ENCODE data around the gene ABTB2. TPM values are rescaled to one million over a fixed set of nuclear protein-coding genes. Genes with fewer than 3 reads are reported as not detected.
A peak's percentile ranks its signal among the peaks of the same experiment; 100 is the strongest.

The ABTB2 gene
- total RNA-seq, 1 donor: 5.1 TPM

GRCh38 chr11:34180040-34180813, 177.6 kb downstream of the ABTB2 start:
- no peak overlapping the region for H3K27ac ChIP-seq (ENCODE audit: low read depth, low read length)

GRCh38 chr11:34179026-34179675, 178.7 kb downstream of the ABTB2 start:
- Histone ChIP-seq H3K79me2 (ENCODE audit: insufficient read depth, low read length) (no peaks in the 10 kb centered on the region), H3K4me3 (ENCODE audit: insufficient read depth, low read length) (no peak overlapping the region), H3K36me3 (ENCODE audit: insufficient read depth, low read length) (no peaks in the 10 kb centered on the region), H4K20me1 (ENCODE audit: insufficient read depth, low read length) (peaks cover 5% of the 10 kb centered on the region), H2AFZ (ENCODE audit: low read length) (no peak overlapping the region), H3K9me3 (ENCODE audit: low read depth, low read length) (no peaks in the 10 kb centered on the region), H3K27ac (ENCODE audit: low read depth, low read length) (no peak overlapping the region), H3K27me3 (ENCODE audit: insufficient read depth, low read length) (peaks cover 2% of the 10 kb centered on the region), H3K4me2 (ENCODE audit: insufficient read depth, low read length) (no peak overlapping the region), H3K4me1 (ENCODE audit: insufficient read depth, low read length) (peaks cover 13% of the 10 kb centered on the region)
- peak; percentile 74 for DNase-seq (ENCODE audit: insufficient read length, low spot score, missing footprints)
- TF ChIP-seq CTCF (IDR thresholded peaks at IDR 0.05; ENCODE audit: extremely low read depth, low read depth, low read length): no peak

More at GRCh38 chr11:34180040-34180813, 177.6 kb downstream of the ABTB2 start:
- peaks cover 2% of the 10 kb centered on the region for H3K27me3 ChIP-seq (ENCODE audit: insufficient read depth, low read length)
- H3K79me2 ChIP-seq (ENCODE audit: insufficient read depth, low read length): no peaks in the 10 kb centered on the region
- no peak overlapping the region for H3K4me2 ChIP-seq (ENCODE audit: insufficient read depth, low read length)
- no peaks in the 10 kb centered on the region for H3K36me3 ChIP-seq (ENCODE audit: insufficient read depth, low read length)
- H3K9me3 ChIP-seq (ENCODE audit: low read depth, low read length): no peaks in the 10 kb centered on the region
- peaks cover 5% of the 10 kb centered on the region for H4K20me1 ChIP-seq (ENCODE audit: insufficient read depth, low read length)
- H2AFZ ChIP-seq (ENCODE audit: low read length): no peak overlapping the region
- no peak for TF ChIP-seq CTCF (IDR thresholded peaks at IDR 0.05; ENCODE audit: extremely low read depth, low read depth, low read length)
- DNase-seq (ENCODE audit: insufficient read length, low spot score, missing footprints): peak; percentile 86
- no peak overlapping the region for H3K4me3 ChIP-seq (ENCODE audit: insufficient read depth, low read length)
- peaks cover 3% of the 10 kb centered on the region for H3K4me1 ChIP-seq (ENCODE audit: insufficient read depth, low read length)

GRCh38 chr11:34178209-34178821, 179.5 kb downstream of the ABTB2 start:
- Histone ChIP-seq H3K9me3 (ENCODE audit: low read depth, low read length) (no peaks in the 10 kb centered on the region), H3K4me2 (ENCODE audit: insufficient read depth, low read length) (no peak overlapping the region)

More at GRCh38 chr11:34178209-34178821, 179.5 kb downstream of the ABTB2 start:
- Histone ChIP-seq H4K20me1 (ENCODE audit: insufficient read depth, low read length) (peaks cover 5% of the 10 kb centered on the region), H3K27me3 (ENCODE audit: insufficient read depth, low read length) (peaks cover 2% of the 10 kb centered on the region), H2AFZ (ENCODE audit: low read length) (no peak overlapping the region), H3K27ac (ENCODE audit: low read depth, low read length) (no peak overlapping the region), H3K79me2 (ENCODE audit: insufficient read depth, low read length) (no peaks in the 10 kb centered on the region), H3K36me3 (ENCODE audit: insufficient read depth, low read length) (no peaks in the 10 kb centered on the region), H3K4me1 (ENCODE audit: insufficient read depth, low read length) (peaks cover 16% of the 10 kb centered on the region), H3K4me3 (ENCODE audit: insufficient read depth, low read length) (no peak overlapping the region)
- no peak for TF ChIP-seq CTCF (IDR thresholded peaks at IDR 0.05; ENCODE audit: extremely low read depth, low read depth, low read length)
- DNase-seq (ENCODE audit: insufficient read length, low spot score, missing footprints): peak; percentile 32

Data from osteoblast (primary cell).